Heart left ventricle (tissue), 16 donors: Measurements from ENCODE around the gene DDX56. TPM values are rescaled to one million over a fixed set of nuclear protein-coding genes. Genes with fewer than 3 reads are reported as not detected.

Experiments
- ATAC-seq, 4 donors: fragments of 200-7000 bp; cut with Tn5 transposase; one replicate each; pipeline ENCODE4 v1.9.1; 2020 to 2022; ENCODE audit warnings: moderate library complexity in 4 of 4, mild to moderate bottlenecking in 3 of 4, moderate number of reproducible peaks in 1 of 4
- DNase-seq, 5 donors: peaks; one replicate each; pipeline ENCODE4 v3.0.0-alpha.2; 2020
- H3K27ac ChIP-seq, 12 donors: fragments of 200-600 bp; sonication (generic) in 4 of 12; one replicate each; pipeline versions ENCODE4 v1.5.0 to v1.8.0; 2016 to 2022; ENCODE audit warnings: mild to moderate bottlenecking in 2 of 12
- H3K27me3 ChIP-seq, 9 donors: fragments of 200-600 bp; sonication (generic) in 2 of 9; one replicate each; pipeline versions ENCODE4 v1.5.1 to v1.8.0; 2016 to 2022; ENCODE audit warnings: mild to moderate bottlenecking in 3 of 9
- H3K36me3 ChIP-seq, 9 donors: fragments of 200-600 bp; sonication (generic) in 2 of 9; one replicate each; pipeline versions ENCODE4 v1.5.0 to v1.8.0; 2018 to 2022; ENCODE audit warnings: mild to moderate bottlenecking in 2 of 9
- H3K4me1 ChIP-seq, 12 donors: fragments of 200-600 bp; sonication (generic) in 4 of 12; one replicate each; pipeline versions ENCODE4 v1.5.0 to v1.8.0; 2016 to 2022; ENCODE audit warnings: mild to moderate bottlenecking in 3 of 12
- H3K4me3 ChIP-seq, 12 donors: fragments of 200-600 bp; sonication (generic) in 4 of 12; one replicate each; pipeline versions ENCODE4 v1.5.0 to v1.8.0; 2017 to 2022; ENCODE audit warnings: mild to moderate bottlenecking in 9 of 12, moderate library complexity in 4 of 12
- H3K9me3 ChIP-seq, 12 donors: fragments of 200-600 bp; sonication (generic) in 4 of 12; one replicate each; pipeline versions ENCODE4 v1.5.0 to v1.8.0; 2016 to 2022; ENCODE audit warnings: mild to moderate bottlenecking in 1 of 12
- CTCF ChIP-seq, 12 donors: fragments of 200-600 bp; sonication (generic) in 4 of 12; IDR thresholded peaks; one replicate each; pipeline versions ENCODE4 v1.5.0 to v1.8.0; 2018 to 2022; ENCODE audit warnings: antibody characterized with exemption in 12 of 12, mild to moderate bottlenecking in 5 of 12
- POLR2A ChIP-seq, 2 donors: fragments of 450-650 bp; IDR thresholded peaks; one replicate each; pipeline ENCODE4 v1.6.1; 2017; ENCODE audit warnings: antibody characterized with exemption in 2 of 2, mild to moderate bottlenecking in 2 of 2, moderate library complexity in 2 of 2
- WGBS, 4 donors: extraction: QIAGEN DNeasy Blood & Tissue Kit in 2 of 4; methylation state at CpG; one replicate each; pipeline versions ENCODE4 v1.1.5 to v1.1.7; 2013 to 2018; 5-methylcytosine and 5-hydroxymethylcytosine counted together
- intact Hi-C, 10 donors: fragments of 100-400 bp; cut with DNase I; formaldehyde crosslinking; loops; one replicate each; pipeline versions ENCODE4 v1.11.1 to v1.14.2; 2022
- polyA plus RNA-seq, 2 donors: library from polyadenylated mRNA; stranded (reverse); fragments of 200-250 nt; gene quantifications; one replicate each; pipeline ENCODE4 v1.2.3, GENCODE V29; 2013
- total RNA-seq, 9 donors: library from RNA; depleted of rRNA in 2 of 9; stranded (reverse); fragments of >200 nt in 2 of 9; fragmentation: NEBNext Ultra II Directional in 3 of 9; extraction: Animal tissue kit (Norgen Biotek cat#: 25700) in 3 of 9; gene quantifications; one replicate each; pipeline versions ENCODE4 v1.1.0 to v1.2.4, GENCODE V29; 2016 to 2023
- donor health status: ischemic (EF 13 %, LVEDD 7.1; RV severe dilation, severe dysfunction).
- donor health status: healthy with polysubstance abuse.
- donor health status: DM: no; HTN: yes; CAD: no.
- donor health status: DM: no; HTN: no; CAD: no.
- donor health status: ischemic (EF 25% LVEDD 6.9; RV normal size, moderate dysfunction).
- donor health status: ischemic (EF 25% LVEDD 5.7; RV mildly dilated, moderate dysfunction).
- donor health status: healthy.
- donor health status: DM: yes; HTN: yes; CAD: no.
- donor health status: ischemic (EF 35%, LVEDD 5.7; RV mildly dilated, moderate dysfunction).
- donor health status: nonischemic (EF 11% LVEDD 7.7; RV severe dilation, severe dysfunction).
- donor health status: DM: yes; HTN: yes; CAD: no.
- donor health status: PGD.
- donor health status: ischemic (EF 29% LVEDD 5.4; RV normal size, mild dysfunction).
- donor health status: nonischemic (EF 23%, LVEDD 6.1; RV moderate dilation, normal function).

DDX56 gene
- total and polyA plus RNA-seq, 11 donors, result 19.4 to 43.4 (median 28.7) TPM

- Histone ChIP-seq H3K27me3 (no peaks in the 10 kb centered on the region), H3K4me1 (peaks cover 4 to 33% (median 19%) of the 10 kb centered on the region in 12 donors), H3K36me3 (peaks cover 4 to 81% (median 79%) of the 10 kb centered on the region in 9 donors), H3K27ac (no peak overlapping the region), H3K9me3 (no peaks in the 10 kb centered on the region), H3K4me3 (no peak overlapping the region)
- no peak for DNase-seq
- intact Hi-C loops, result loop anchor here in 9 of 10 donors (5.0 to 10.0 kb wide), 9 partner anchors 75 to 545 kb away; partner anchors contain the start of genes NUDCD3 (in 3 of the 9) and TBRG4 (in 1 of the 9)
- TF ChIP-seq POLR2A (IDR thresholded peaks at IDR 0.05) (no peak), CTCF (IDR thresholded peaks at IDR 0.05) (no peak)
- ATAC-seq, result no peak
- WGBS, 4 donors, result 79 to 97% (median 92%) methylated on average over 5 to 9 of the region's 9 CpGs
Measured at GRCh38 chr7:44569959-44570358, 3.7 kb downstream of the DDX56 start.

DNA sequence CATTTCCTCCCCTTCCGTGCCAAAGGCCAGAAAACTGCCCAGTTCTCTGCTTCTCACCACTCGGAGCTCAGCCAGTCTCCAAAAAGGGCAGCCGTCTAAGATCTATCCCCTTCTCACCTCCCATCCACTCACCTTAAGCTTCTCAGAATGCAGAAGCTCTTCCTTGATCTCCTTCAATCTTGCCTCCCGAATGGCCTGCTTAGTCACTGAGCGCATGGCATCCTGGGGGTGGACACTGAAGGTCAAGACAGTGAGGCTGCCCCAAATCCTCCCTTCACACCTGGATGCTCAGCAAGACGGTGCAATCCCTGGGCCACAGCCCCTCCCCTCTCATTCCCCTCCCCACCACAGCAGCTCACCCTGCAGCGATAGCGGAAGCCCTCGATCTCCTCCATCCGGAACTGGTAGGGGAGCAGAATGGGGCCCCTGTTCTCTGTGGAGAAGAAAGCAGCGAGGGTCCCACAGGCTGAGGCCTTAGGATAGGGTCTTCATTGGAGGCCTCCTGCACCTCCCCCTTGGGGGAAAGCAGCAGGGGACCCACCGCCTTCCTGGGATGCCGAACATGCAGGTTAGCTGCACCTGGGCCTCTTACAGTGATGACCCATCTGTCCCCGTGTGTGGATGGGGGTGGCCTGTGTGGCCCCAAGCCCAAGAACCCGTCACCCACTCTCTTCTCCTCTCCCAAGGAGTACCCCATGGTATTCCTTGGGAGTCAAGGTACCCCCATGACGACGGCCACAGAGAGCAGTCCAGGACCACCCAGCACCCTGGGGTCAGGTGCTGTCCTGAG is 4.7 kb downstream of the DDX56 start:
- Histone ChIP-seq H3K36me3 (peaks cover 4 to 89% (median 87%) of the 10 kb centered on the region in 9 donors), H3K9me3 (no peaks in the 10 kb centered on the region), H3K27ac (no peak overlapping the region), H3K4me1 (peaks cover 0 to 24% (median 14%) of the 10 kb centered on the region in 12 donors), H3K27me3 (no peaks in the 10 kb centered on the region), H3K4me3 (no peak overlapping the region)
- 87 to 92% (median 92%) methylated on average over 14 to 17 of the region's 17 CpGs for WGBS, 4 donors
- no peak for DNase-seq
- ATAC-seq, result no peak
- TF ChIP-seq POLR2A (IDR thresholded peaks at IDR 0.05) (no peak), CTCF (IDR thresholded peaks at IDR 0.05) (no peak)
- intact Hi-C loops, result loop anchor here in 8 of 10 donors (5.0 to 10.0 kb wide), 8 partner anchors 74 to 334 kb away; partner anchors contain the start of gene NUDCD3 (in 2 of the 8)

- H3K9me3 ChIP-seq, result no peaks in the 10 kb centered on the region
- WGBS, 4 donors, result 92 to 99% (median 96%) methylated on average over 6 of the region's 6 CpGs
- ATAC-seq, result no peak
- peaks cover 4 to 96% (median 89%) of the 10 kb centered on the region in 9 donors for H3K36me3 ChIP-seq
- intact Hi-C loops, result loop anchor here in 8 of 10 donors (5.0 to 10.0 kb wide), 8 partner anchors 73 to 333 kb away; partner anchors contain the start of gene NUDCD3 (in 2 of the 8)
- no peak overlapping the region for H3K27ac ChIP-seq
- no peaks in the 10 kb centered on the region for H3K27me3 ChIP-seq
- DNase-seq, result no peak
- no peak overlapping the region for H3K4me3 ChIP-seq
- peaks cover 0 to 19% (median 10%) of the 10 kb centered on the region in 12 donors for H3K4me1 ChIP-seq
- no peak for TF ChIP-seq CTCF (IDR thresholded peaks at IDR 0.05)
- TF ChIP-seq POLR2A (IDR thresholded peaks at IDR 0.05), result no peak
Measured at GRCh38 chr7:44567884-44568283, 5.8 kb downstream of the DDX56 start.

DNA sequence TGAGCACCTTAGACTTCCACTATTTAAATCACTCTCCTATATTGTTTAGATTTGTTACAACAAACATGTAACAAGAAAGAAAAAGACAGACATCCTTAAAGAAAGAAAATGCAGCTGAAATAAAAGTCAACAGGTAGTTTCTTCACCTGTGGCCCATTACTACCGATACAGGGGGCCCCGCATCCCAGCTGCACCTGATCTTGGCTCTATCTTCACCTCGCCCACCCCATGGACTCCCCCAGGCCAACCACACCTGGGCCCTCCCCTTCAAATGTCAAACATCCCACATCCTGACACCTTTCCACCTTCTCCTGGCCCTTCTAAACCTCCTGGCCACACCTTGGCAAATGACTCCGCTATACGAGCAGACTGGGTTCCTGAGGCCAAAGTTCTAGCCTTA is 7.0 kb downstream of the DDX56 start:
- Histone ChIP-seq H3K4me3 (no peak overlapping the region), H3K36me3 (peaks cover 4 to 84% (median 77%) of the 10 kb centered on the region in 9 donors), H3K27me3 (no peaks in the 10 kb centered on the region), H3K9me3 (no peaks in the 10 kb centered on the region), H3K4me1 (peaks cover 0 to 11% (median 1%) of the 10 kb centered on the region in 12 donors), H3K27ac (no peak overlapping the region)
- 90 to 96% (median 93%) methylated on average over 5 of the region's 5 CpGs for WGBS, 4 donors
- DNase-seq, result no peak
- ATAC-seq, result no peak
- intact Hi-C loops, result loop anchor here in 8 of 10 donors (5.0 to 10.0 kb wide), 8 partner anchors 72 to 332 kb away; partner anchors contain the start of gene NUDCD3 (in 2 of the 8)
- no peak for TF ChIP-seq CTCF (IDR thresholded peaks at IDR 0.05)
- no peak for TF ChIP-seq POLR2A (IDR thresholded peaks at IDR 0.05)
